DND-41 (cell line): ENCODE results near the gene S100A1.
"Not testable (repeated sequence)": the region's sequence is repeated elsewhere in the genome, so short reads cannot be mapped to it uniquely, and the experiment has no call there.

Experiments
- ATAC-seq: fragments of 200-7000 bp; cut with Tn5 transposase; 3 replicates; pipeline ENCODE4 v1.9.1; 2021; ENCODE audit warnings: low read depth; ENCODE audit not compliant: insufficient read depth
- DNase-seq: peaks from one replicate; pipeline ENCODE4 v3.0.0-alpha.2; 2020
- H2AFZ ChIP-seq: 2 replicates; pipeline ENCODE4 v1.6.0; 2012; ENCODE audit warnings: low read depth, low read length
- H3K27ac ChIP-seq: 2 replicates; pipeline ENCODE4 v1.5.1; 2012; ENCODE audit warnings: low read length, inconsistent platforms
- H3K27me3 ChIP-seq: fragments of 200-600 bp; sonication (generic); 2 replicates; pipeline ENCODE4 v1.6.0; 2012; ENCODE audit warnings: low read length, mild to moderate bottlenecking, inconsistent platforms; ENCODE audit not compliant: insufficient read depth, poor library complexity
- H3K36me3 ChIP-seq: 2 replicates; pipeline ENCODE4 v1.5.1; 2012; ENCODE audit warnings: low read length, inconsistent platforms; ENCODE audit not compliant: insufficient read depth
- H3K4me1 ChIP-seq: 2 replicates; pipeline ENCODE4 v1.5.1; 2012; ENCODE audit warnings: mild to moderate bottlenecking, low read length; ENCODE audit not compliant: insufficient read depth
- H3K4me2 ChIP-seq: 2 replicates; pipeline ENCODE4 v1.6.0; 2012; ENCODE audit warnings: mild to moderate bottlenecking, moderate library complexity, low read length, inconsistent platforms; ENCODE audit not compliant: insufficient read depth
- H3K4me3 ChIP-seq, 2 experiments: fragments of 200-600 bp in 1 of 2; shearing (Covaris generic) in 1 of 2; 2 replicates each; pipeline ENCODE4 v1.5.1; 2012 to 2016; ENCODE audit warnings: inconsistent platforms in 2 of 2, low read length in 2 of 2, mild to moderate bottlenecking in 2 of 2, low read depth in 1 of 2, moderate library complexity in 1 of 2
- H3K79me2 ChIP-seq: 2 replicates; pipeline ENCODE4 v1.6.0; 2012; ENCODE audit warnings: low read length, inconsistent platforms; ENCODE audit not compliant: insufficient read depth
- H3K9ac ChIP-seq: 2 replicates; pipeline ENCODE4 v1.6.0; 2012; ENCODE audit warnings: low read depth, mild to moderate bottlenecking, inconsistent platforms, low read length, moderate library complexity
- H3K9me3 ChIP-seq: 2 replicates; pipeline ENCODE4 v1.5.1; 2012; ENCODE audit warnings: low read length, moderate library complexity, mild to moderate bottlenecking, inconsistent platforms; ENCODE audit not compliant: insufficient read depth, severe bottlenecking
- H4K20me1 ChIP-seq: 2 replicates; pipeline ENCODE4 v1.6.0; 2012; ENCODE audit warnings: low read length; ENCODE audit not compliant: insufficient read depth
- CTCF ChIP-seq: IDR thresholded peaks from 2 replicates; pipeline ENCODE4 v1.5.1; 2012; ENCODE audit warnings: borderline replicate concordance, low read length, moderate library complexity, mild to moderate bottlenecking; ENCODE audit not compliant: poor library complexity, severe bottlenecking; ENCODE audit errors: extremely low read depth
- EZH2 ChIP-seq: IDR thresholded peaks from 3 replicates; pipeline ENCODE4 v1.6.1; 2012; ENCODE audit warnings: borderline replicate concordance, low read depth, mild to moderate bottlenecking, moderate library complexity, low read length, inconsistent platforms; ENCODE audit not compliant: severe bottlenecking

The S100A1 gene

GRCh38 chr1:153671628-153672353, 43.6 kb downstream of the S100A1 start:
- Histone ChIP-seq H2AFZ (peak overlapping the region; percentile 91), H4K20me1 (peaks cover 19% of the 10 kb centered on the region; the same call in 1 of the 2 replicates), H3K79me2 (peaks cover 41% of the 10 kb centered on the region), H3K36me3 (peaks cover 37% of the 10 kb centered on the region), H3K4me3 (peak overlapping the region; percentile 25 to 65; a peak in 3 of 4 replicates), H3K4me1 (peaks cover 35% of the 10 kb centered on the region), H3K4me2 (peak overlapping the region; percentile 73), H3K27ac (peak overlapping the region; percentile 78), H3K9ac (peak overlapping the region; percentile 56)
- DNase-seq (peak; percentile 76), ATAC-seq (peak; percentile 41)
- TF ChIP-seq CTCF, result peak; percentile 30
- H3K9me3 ChIP-seq, H3K27me3 ChIP-seq: not testable (repeated sequence)

GRCh38 chr1:153673511-153673910, 45.3 kb downstream of the S100A1 start:
- H3K9ac ChIP-seq, result no peak overlapping the region
- peaks cover 23% of the 10 kb centered on the region for H3K79me2 ChIP-seq
- no peaks in the 10 kb centered on the region for H3K27me3 ChIP-seq
- peaks cover 24% of the 10 kb centered on the region for H3K4me1 ChIP-seq
- no peak overlapping the region for H3K27ac ChIP-seq
- peaks cover 7% of the 10 kb centered on the region; the same call in 1 of the 2 replicates for H4K20me1 ChIP-seq
- H2AFZ ChIP-seq, result no peak overlapping the region
- no peak overlapping the region for H3K4me3 ChIP-seq
- no peak overlapping the region for H3K4me2 ChIP-seq
- DNase-seq (no peak), ATAC-seq (no peak)
- TF ChIP-seq CTCF (no peak), EZH2 (no peak)
- H3K36me3 ChIP-seq, result peaks cover 20% of the 10 kb centered on the region
- no peaks in the 10 kb centered on the region for H3K9me3 ChIP-seq

GRCh38 chr1:153677718-153678518, 49.7 kb downstream of the S100A1 start:
- no peaks in the 10 kb centered on the region for H3K79me2 ChIP-seq
- ATAC-seq (peak; percentile 87), DNase-seq (peak; percentile 54)
- no peak overlapping the region for H3K4me3 ChIP-seq
- TF ChIP-seq EZH2 (no peak), CTCF (peak; percentile 93)
- H3K4me2 ChIP-seq, result no peak overlapping the region
- H3K27me3 ChIP-seq, result peaks cover 14% of the 10 kb centered on the region
- no peaks in the 10 kb centered on the region for H3K4me1 ChIP-seq
- no peak overlapping the region for H3K9ac ChIP-seq
- no peak overlapping the region for H2AFZ ChIP-seq
- H3K27ac ChIP-seq, result no peak overlapping the region
- H3K36me3 ChIP-seq, result no peaks in the 10 kb centered on the region
- H4K20me1 ChIP-seq, result no peaks in the 10 kb centered on the region
- no peaks in the 10 kb centered on the region for H3K9me3 ChIP-seq
